IgD-negative memory B cell (primary cell): ENCODE data around the gene CENPH. TPM values are rescaled to one million over a fixed set of nuclear protein-coding genes. Genes with fewer than 3 reads are reported as not detected.
"Not testable (repeated sequence)": the region's sequence is repeated elsewhere in the genome, so short reads cannot be mapped to it uniquely, and the experiment has no call there.

Experiments
- H3K27ac Mint-ChIP-seq, 3 donors: one replicate each; pipeline ENCODE4 v1.8.0; 2020 to 2022; ENCODE audit warnings: mild to moderate bottlenecking in 3 of 3, mixed read lengths in 3 of 3, moderate library complexity in 1 of 3
- H3K27me3 Mint-ChIP-seq: one replicate; pipeline ENCODE4 v1.8.0; 2021; ENCODE audit warnings: mixed read lengths
- H3K36me3 Mint-ChIP-seq: one replicate; pipeline ENCODE4 v1.8.0; 2020; ENCODE audit warnings: mild to moderate bottlenecking, mixed read lengths
- H3K4me1 Mint-ChIP-seq, 3 donors: one replicate each; pipeline ENCODE4 v1.8.0; 2020 to 2022; ENCODE audit warnings: mixed read lengths in 3 of 3, mild to moderate bottlenecking in 1 of 3
- H3K4me3 Mint-ChIP-seq, 4 donors: one replicate each; pipeline ENCODE4 v1.8.0; 2020 to 2022; ENCODE audit warnings: mild to moderate bottlenecking in 4 of 4, mixed read lengths in 4 of 4, moderate library complexity in 3 of 4
- H3K9me3 Mint-ChIP-seq, 3 donors: one replicate each; pipeline ENCODE4 v1.8.0; 2020 to 2021; ENCODE audit warnings: mixed read lengths in 3 of 3, mild to moderate bottlenecking in 1 of 3
- polyA plus RNA-seq: library from polyadenylated mRNA; unstranded; fragments of 300-500 nt; fragmentation: Illumina TruSeq; gene quantifications from one replicate; pipeline ENCODE4 v1.2.3, GENCODE V29; 2021

The CENPH gene
- polyA plus RNA-seq, 1 donor from 2014 or later: 18.0 TPM

DNA sequence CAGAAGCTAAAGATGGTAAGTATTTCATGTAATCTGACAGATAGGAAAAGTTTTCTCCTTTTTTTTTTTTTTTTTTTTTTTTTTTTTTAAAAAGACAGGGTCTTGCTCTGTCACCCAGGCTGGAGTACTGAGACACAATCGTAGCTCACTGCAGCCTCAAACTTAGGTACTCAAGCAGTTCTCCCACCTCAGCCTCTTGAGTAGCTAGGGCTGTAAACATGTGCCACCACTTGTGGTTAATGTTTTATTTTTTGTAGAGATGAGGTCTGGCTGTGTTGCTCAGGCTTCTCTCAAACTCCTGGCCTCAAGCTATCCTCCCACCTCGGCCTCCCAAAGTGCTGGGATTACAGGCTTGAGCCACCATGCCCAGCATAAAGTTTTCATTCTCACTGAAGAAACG is 63.1 kb downstream of the CENPH start:
- H3K27me3 Mint-ChIP-seq: no peaks in the 10 kb centered on the region
- peaks cover 0 to 8% (median 3%) of the 10 kb centered on the region in 3 donors for H3K4me1 Mint-ChIP-seq
- H3K27ac Mint-ChIP-seq: no peak overlapping the region
- H3K9me3 Mint-ChIP-seq: peaks cover 0 to 6% (median 0%) of the 10 kb centered on the region in 3 donors
- H3K36me3 Mint-ChIP-seq: peaks cover 8% of the 10 kb centered on the region
- no peak overlapping the region for H3K4me3 Mint-ChIP-seq

DNA sequence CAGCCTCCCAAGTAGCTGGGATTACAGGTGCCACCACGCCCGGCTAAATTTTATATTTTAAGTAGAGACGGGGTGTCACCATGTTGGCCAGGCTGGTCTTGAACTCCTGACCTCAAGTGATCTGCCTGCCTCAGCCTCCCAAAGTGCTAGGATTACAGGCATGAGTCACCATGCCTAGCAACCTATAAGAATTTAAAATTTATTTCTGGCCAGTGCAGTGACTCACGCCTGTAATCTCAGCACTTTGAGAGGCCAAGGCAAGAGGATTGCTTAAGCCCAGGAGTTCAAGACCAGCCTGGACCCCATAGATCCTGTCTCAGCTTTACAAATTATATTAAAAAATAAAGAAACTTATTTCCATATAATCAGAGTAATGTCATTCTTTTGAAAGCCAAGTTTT is 66.6 kb downstream of the CENPH start:
- H3K4me3 Mint-ChIP-seq, H3K27ac Mint-ChIP-seq, H3K36me3 Mint-ChIP-seq, H3K27me3 Mint-ChIP-seq, H3K4me1 Mint-ChIP-seq, H3K9me3 Mint-ChIP-seq: not testable (repeated sequence)

DNA sequence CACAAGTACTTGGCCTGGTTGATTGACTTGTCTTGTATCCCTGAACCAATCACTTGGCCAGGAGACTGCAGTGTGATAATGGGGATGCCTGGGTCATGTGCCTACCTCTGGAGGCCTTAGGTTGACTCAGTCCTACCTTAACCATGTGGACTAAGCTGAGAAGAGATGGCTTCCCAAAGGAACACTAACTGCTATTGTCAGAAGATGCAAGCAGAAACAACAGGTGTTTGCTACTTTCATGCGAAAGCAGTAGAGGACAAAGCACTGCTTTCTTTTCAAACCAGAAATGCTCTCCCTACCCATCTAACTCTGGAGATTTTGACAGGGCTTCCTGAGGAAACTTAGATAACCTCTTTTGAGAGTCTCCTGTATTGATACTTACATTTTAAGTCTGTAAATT is 68.2 kb downstream of the CENPH start:
- Mint-ChIP-seq H3K9me3 (no peaks in the 10 kb centered on the region), H3K36me3 (peaks cover 8% of the 10 kb centered on the region), H3K4me3 (no peak overlapping the region), H3K4me1 (peaks cover 0 to 2% (median 0%) of the 10 kb centered on the region in 3 donors), H3K27me3 (no peaks in the 10 kb centered on the region), H3K27ac (no peak overlapping the region)

Other genes with a start within 250 kb of the CENPH start
- gene SLC30A5, start 95.6 kb upstream of the CENPH start, polyA plus RNA-seq: 25.9 TPM
- gene CCNB1, start 22.4 kb upstream of the CENPH start, polyA plus RNA-seq: 7.7 TPM
- gene CDK7, start 45.3 kb downstream of the CENPH start, polyA plus RNA-seq: 23.9 TPM
- 5.5 TPM for gene CCDC125, start 143.2 kb downstream of the CENPH start, polyA plus RNA-seq
- gene AK6, start 179.9 kb downstream of the CENPH start, polyA plus RNA-seq: 81.3 TPM
- gene TAF9, start 179.9 kb downstream of the CENPH start, polyA plus RNA-seq: 104 TPM
- gene RAD17, start 180.2 kb downstream of the CENPH start, polyA plus RNA-seq: 29.6 TPM
- gene MARVELD2, start 225.5 kb downstream of the CENPH start, polyA plus RNA-seq: 2.5 TPM